Ishikawa (cell line): ENCODE data around the gene KRTAP10-7.

Source experiments
- CEBPB ChIP-seq: IDR thresholded peaks from 2 replicates; pipeline ENCODE4 v1.6.1; 2012
- CREB1 ChIP-seq: IDR thresholded peaks from 2 replicates; pipeline ENCODE4 v1.6.1; 2012; ENCODE audit warnings: low read depth
- EGR1 ChIP-seq: IDR thresholded peaks from 2 replicates; pipeline ENCODE4 v1.6.1; 2012
- EP300 ChIP-seq: IDR thresholded peaks from 2 replicates; pipeline ENCODE4 v1.6.1; 2012; ENCODE audit warnings: borderline replicate concordance
- FOXM1 ChIP-seq: IDR thresholded peaks from 2 replicates; pipeline ENCODE4 v1.6.1; 2012; ENCODE audit warnings: low read depth, borderline replicate concordance
- MAX ChIP-seq: IDR thresholded peaks from 2 replicates; pipeline ENCODE4 v1.6.1; 2012
- NFIC ChIP-seq: IDR thresholded peaks from 2 replicates; pipeline ENCODE4 v1.6.1; 2012
- RAD21 ChIP-seq: IDR thresholded peaks from 2 replicates; pipeline ENCODE4 v1.6.1; 2012; ENCODE audit warnings: low read depth
- REST ChIP-seq: IDR thresholded peaks from 2 replicates; pipeline ENCODE4 v1.6.1; 2012; ENCODE audit warnings: low read depth, mild to moderate bottlenecking
- TAF1 ChIP-seq: IDR thresholded peaks from 2 replicates; pipeline ENCODE4 v1.6.1; 2012; ENCODE audit warnings: low read depth, mild to moderate bottlenecking
- TCF12 ChIP-seq: IDR thresholded peaks from 2 replicates; pipeline ENCODE4 v1.6.1; 2012; ENCODE audit warnings: low read depth
- TEAD4 ChIP-seq: IDR thresholded peaks from 2 replicates; pipeline ENCODE4 v1.6.1; 2012
- USF1 ChIP-seq: IDR thresholded peaks from 2 replicates; pipeline ENCODE4 v1.6.1; 2012
- YY1 ChIP-seq: IDR thresholded peaks from 2 replicates; pipeline ENCODE4 v1.6.1; 2012; ENCODE audit warnings: low read depth
- ZBTB7A ChIP-seq: IDR thresholded peaks from 2 replicates; pipeline ENCODE4 v1.6.1; 2012; ENCODE audit warnings: low read depth

The KRTAP10-7 gene

GRCh38 chr21:44614961-44615391 lies 14.6 kb downstream of the KRTAP10-7 start:
- TF ChIP-seq FOXM1 = no peak
- no peak for TF ChIP-seq TCF12
- no peak for TF ChIP-seq TEAD4
- no peak for TF ChIP-seq CEBPB
- no peak for TF ChIP-seq EGR1
- no peak for TF ChIP-seq MAX
- no peak for TF ChIP-seq ZBTB7A
- no peak for TF ChIP-seq RAD21
- TF ChIP-seq NFIC = no peak
- TF ChIP-seq EP300 = no peak
- TF ChIP-seq USF1 = no peak
- TF ChIP-seq CREB1 = no peak
- no peak for TF ChIP-seq REST
- no peak for TF ChIP-seq YY1
- TF ChIP-seq TAF1 = no peak

GRCh38 chr21:44615466-44615865 lies 15.1 kb downstream of the KRTAP10-7 start:
- TF ChIP-seq FOXM1 = no peak
- TF ChIP-seq NFIC = no peak
- no peak for TF ChIP-seq TAF1
- no peak for TF ChIP-seq CEBPB
- no peak for TF ChIP-seq REST
- no peak for TF ChIP-seq EGR1
- no peak for TF ChIP-seq MAX
- TF ChIP-seq TCF12 = no peak
- no peak for TF ChIP-seq TEAD4
- TF ChIP-seq RAD21 = no peak
- TF ChIP-seq YY1 = no peak
- no peak for TF ChIP-seq CREB1
- no peak for TF ChIP-seq ZBTB7A
- no peak for TF ChIP-seq USF1
- no peak for TF ChIP-seq EP300

- TF ChIP-seq EGR1 = no peak
- no peak for TF ChIP-seq TCF12
Measured at GRCh38 chr21:44615911-44616590, 15.7 kb downstream of the KRTAP10-7 start.

- no peak for TF ChIP-seq USF1
- TF ChIP-seq YY1 = no peak
- TF ChIP-seq MAX = no peak
- no peak for TF ChIP-seq CREB1
Measured at GRCh38 chr21:44616591-44616926, 16.2 kb downstream of the KRTAP10-7 start.

- TF ChIP-seq MAX (no peak), RAD21 (no peak), TCF12 (no peak), EP300 (no peak), TAF1 (no peak), FOXM1 (no peak), USF1 (no peak), CREB1 (no peak), YY1 (no peak), NFIC (no peak), ZBTB7A (no peak), REST (no peak), EGR1 (no peak), TEAD4 (no peak), CEBPB (no peak)
Measured at GRCh38 chr21:44617071-44617501, 16.7 kb downstream of the KRTAP10-7 start.
